Measurements from ENCODE around the gene EP300.

GRCh38 chr22:41206719-41207118 is 114.3 kb downstream of the EP300 start:
- no peak for TF ChIP-seq CTCF (IDR thresholded peaks at IDR 0.05; ENCODE audit: poor library complexity, severe bottlenecking)
- no peak for TF ChIP-seq RAD21 (conservative IDR thresholded peaks at IDR 0.05)
- no peak for TF ChIP-seq REST (IDR thresholded peaks at IDR 0.05; ENCODE audit: borderline replicate concordance)
- no peak for TF ChIP-seq SMC3 (conservative IDR thresholded peaks at IDR 0.05; ENCODE audit: poor library complexity)
- no peak for TF ChIP-seq EP300 (conservative IDR thresholded peaks at IDR 0.05; ENCODE audit: poor library complexity, severe bottlenecking)
- no peak for TF ChIP-seq EZH2 (IDR thresholded peaks at IDR 0.05; ENCODE audit: borderline replicate concordance, insufficient read depth, low read length, poor library complexity, severe bottlenecking)
- no peak for TF ChIP-seq POLR2AphosphoS5 (IDR thresholded peaks at IDR 0.05)
- TF ChIP-seq TAF1 (IDR thresholded peaks at IDR 0.05; ENCODE audit: low read depth): no peak
- no peak for TF ChIP-seq MXI1 (conservative IDR thresholded peaks at IDR 0.05; ENCODE audit: poor library complexity, severe bottlenecking)
